Smooth muscle cell (in vitro differentiated cells): ENCODE data around the gene GRID2. TPM values are rescaled to one million over a fixed set of nuclear protein-coding genes. Genes with fewer than 3 reads are reported as not detected.
A peak's percentile ranks its signal among the peaks of the same experiment; 100 is the strongest.

ENCODE experiments used
- DNase-seq: peaks from one replicate; lab custom pipeline; 2025; ENCODE audit not compliant: unreplicated experiment; lab: John Stamatoyannopoulos, UW
- H2AFZ ChIP-seq: fragments of 200-600 bp; sonication (generic); 2 replicates; pipeline ENCODE4 v1.6.0; 2016; ENCODE audit warnings: antibody characterized with exemption, low read depth, mild to moderate bottlenecking
- H3F3A ChIP-seq: fragments of 200-600 bp; sonication (generic); 2 replicates; pipeline ENCODE4 v1.6.0; 2017; ENCODE audit warnings: antibody characterized with exemption, low read depth
- H3K27ac ChIP-seq: fragments of 200-600 bp; sonication (generic); 2 replicates; pipeline ENCODE4 v1.5.1; 2016; ENCODE audit warnings: low read depth, mild to moderate bottlenecking
- H3K27me3 ChIP-seq: fragments of 200-600 bp; sonication (generic); 2 replicates; pipeline ENCODE4 v1.6.1; 2016; ENCODE audit warnings: low read depth, mild to moderate bottlenecking
- H3K36me3 ChIP-seq: fragments of 200-600 bp; sonication (generic); 2 replicates; pipeline ENCODE4 v1.5.1; 2016; ENCODE audit warnings: low read depth
- H3K4me1 ChIP-seq: fragments of 200-600 bp; sonication (generic); 2 replicates; pipeline ENCODE4 v1.5.1; 2016; ENCODE audit warnings: low read depth
- H3K4me2 ChIP-seq: fragments of 200-600 bp; sonication (generic); 2 replicates; pipeline ENCODE4 v1.6.0; 2016; ENCODE audit warnings: mild to moderate bottlenecking
- H3K4me3 ChIP-seq: fragments of 200-600 bp; sonication (generic); 2 replicates; pipeline ENCODE4 v1.5.1; 2016; ENCODE audit warnings: mild to moderate bottlenecking
- H3K79me2 ChIP-seq: fragments of 200-600 bp; sonication (generic); 2 replicates; pipeline ENCODE4 v1.6.0; 2016; ENCODE audit warnings: low read depth, mild to moderate bottlenecking
- H3K9ac ChIP-seq: fragments of 200-600 bp; sonication (generic); 2 replicates; pipeline ENCODE4 v1.6.0; 2016; ENCODE audit warnings: low read depth
- H3K9me3 ChIP-seq: fragments of 200-600 bp; sonication (generic); replicated peaks from 2 replicates; pipeline ENCODE4 v1.5.1; 2016; ENCODE audit warnings: low read depth
- H4K20me1 ChIP-seq: fragments of 200-600 bp; sonication (generic); 2 replicates; pipeline ENCODE4 v1.6.0; 2016; ENCODE audit warnings: low read depth
- CTCF ChIP-seq: fragments of 200-600 bp; sonication (generic); IDR thresholded peaks from 2 replicates; pipeline ENCODE4 v1.5.1; 2017; ENCODE audit warnings: borderline replicate concordance, mild to moderate bottlenecking, antibody characterized with exemption; ENCODE audit not compliant: insufficient read depth, poor library complexity, severe bottlenecking
- WGBS: methylation state at CpG from one replicate; pipeline ENCODE4 v1.1.7; 2016; ENCODE audit warnings: low lambda C conversion rate; 5-methylcytosine and 5-hydroxymethylcytosine counted together
- polyA plus RNA-seq: library from polyadenylated mRNA; unstranded; fragments of >200 nt; fragmentation: Nextera tagmentation; extraction: Ambion mirVana; gene quantifications from 2 replicates; pipeline ENCODE4 v1.2.1, GENCODE V29; 2016
- total RNA-seq: library from RNA; depleted of rRNA; stranded (reverse); fragments of >200 nt; gene quantifications from 2 replicates; pipeline ENCODE4 v1.2.3, GENCODE V29; 2014

The GRID2 gene
- total and polyA plus RNA-seq, 2 experiments from 2014 or later = 1.2 TPM; not detected in 1

- Histone ChIP-seq H3K4me2 (no peak overlapping the region), H3K9ac (no peak overlapping the region), H3K9me3 (no peaks in the 10 kb centered on the region), H3K4me1 (peaks cover 20% of the 10 kb centered on the region), H2AFZ (no peak overlapping the region), H3K27ac (no peak overlapping the region), H3K27me3 (no peaks in the 10 kb centered on the region), H4K20me1 (no peaks in the 10 kb centered on the region), H3F3A (no peaks in the 10 kb centered on the region), H3K79me2 (no peaks in the 10 kb centered on the region), H3K4me3 (no peak overlapping the region), H3K36me3 (no peaks in the 10 kb centered on the region)
- no peak for TF ChIP-seq CTCF
- no peak for DNase-seq
- 76% methylated on average over 1 of the region's 1 CpG for WGBS
These were observed 843.9 kb downstream of the GRID2 start for GRCh38 chr4:93147524-93148212.

GRCh38 chr4:93152491-93152890 lies 848.7 kb downstream of the GRID2 start:
- Histone ChIP-seq H3K27me3 (no peaks in the 10 kb centered on the region), H3K36me3 (no peaks in the 10 kb centered on the region), H2AFZ (no peak overlapping the region), H3F3A (no peaks in the 10 kb centered on the region), H3K9me3 (no peaks in the 10 kb centered on the region), H3K4me1 (peaks cover 9% of the 10 kb centered on the region), H4K20me1 (no peaks in the 10 kb centered on the region), H3K4me3 (no peak overlapping the region), H3K79me2 (no peaks in the 10 kb centered on the region), H3K4me2 (no peak overlapping the region), H3K9ac (no peak overlapping the region), H3K27ac (no peak overlapping the region)
- no peak for TF ChIP-seq CTCF
- WGBS = 93% methylated on average over 2 of the region's 2 CpGs
- DNase-seq = no peak

GRCh38 chr4:93157986-93158385 lies 854.2 kb downstream of the GRID2 start:
- no peaks in the 10 kb centered on the region for H3K79me2 ChIP-seq
- no peak overlapping the region for H2AFZ ChIP-seq
- H3K27me3 ChIP-seq = no peaks in the 10 kb centered on the region
- no peak overlapping the region for H3K4me2 ChIP-seq
- H3F3A ChIP-seq = no peaks in the 10 kb centered on the region
- no peaks in the 10 kb centered on the region for H3K4me1 ChIP-seq
- no peaks in the 10 kb centered on the region for H3K36me3 ChIP-seq
- H3K9ac ChIP-seq = no peak overlapping the region
- no peaks in the 10 kb centered on the region for H4K20me1 ChIP-seq
- no peak for DNase-seq
- WGBS = 67% methylated on average over 2 of the region's 2 CpGs
- H3K4me3 ChIP-seq = no peak overlapping the region
- H3K27ac ChIP-seq = no peak overlapping the region
- TF ChIP-seq CTCF = peak; percentile 8
- no peaks in the 10 kb centered on the region for H3K9me3 ChIP-seq

- Histone ChIP-seq H3K9me3 (no peaks in the 10 kb centered on the region), H3F3A (no peaks in the 10 kb centered on the region), H3K9ac (no peak overlapping the region), H3K4me1 (no peaks in the 10 kb centered on the region), H3K27me3 (no peaks in the 10 kb centered on the region), H4K20me1 (no peaks in the 10 kb centered on the region), H2AFZ (no peak overlapping the region), H3K4me2 (no peak overlapping the region), H3K27ac (no peak overlapping the region), H3K4me3 (no peak overlapping the region), H3K79me2 (no peaks in the 10 kb centered on the region), H3K36me3 (no peaks in the 10 kb centered on the region)
- DNase-seq = no peak
- 99% methylated on average over 4 of the region's 4 CpGs for WGBS
- no peak for TF ChIP-seq CTCF
These were observed 864.3 kb downstream of the GRID2 start for GRCh38 chr4:93168053-93168452.
